ENCODE results near the gene TBX6. TPM values are rescaled to one million over a fixed set of nuclear protein-coding genes. Genes with fewer than 3 reads are reported as not detected.

Gene TBX6
- total RNA-seq, 1 donor from 2014 or later, result 8.9 TPM

DNA sequence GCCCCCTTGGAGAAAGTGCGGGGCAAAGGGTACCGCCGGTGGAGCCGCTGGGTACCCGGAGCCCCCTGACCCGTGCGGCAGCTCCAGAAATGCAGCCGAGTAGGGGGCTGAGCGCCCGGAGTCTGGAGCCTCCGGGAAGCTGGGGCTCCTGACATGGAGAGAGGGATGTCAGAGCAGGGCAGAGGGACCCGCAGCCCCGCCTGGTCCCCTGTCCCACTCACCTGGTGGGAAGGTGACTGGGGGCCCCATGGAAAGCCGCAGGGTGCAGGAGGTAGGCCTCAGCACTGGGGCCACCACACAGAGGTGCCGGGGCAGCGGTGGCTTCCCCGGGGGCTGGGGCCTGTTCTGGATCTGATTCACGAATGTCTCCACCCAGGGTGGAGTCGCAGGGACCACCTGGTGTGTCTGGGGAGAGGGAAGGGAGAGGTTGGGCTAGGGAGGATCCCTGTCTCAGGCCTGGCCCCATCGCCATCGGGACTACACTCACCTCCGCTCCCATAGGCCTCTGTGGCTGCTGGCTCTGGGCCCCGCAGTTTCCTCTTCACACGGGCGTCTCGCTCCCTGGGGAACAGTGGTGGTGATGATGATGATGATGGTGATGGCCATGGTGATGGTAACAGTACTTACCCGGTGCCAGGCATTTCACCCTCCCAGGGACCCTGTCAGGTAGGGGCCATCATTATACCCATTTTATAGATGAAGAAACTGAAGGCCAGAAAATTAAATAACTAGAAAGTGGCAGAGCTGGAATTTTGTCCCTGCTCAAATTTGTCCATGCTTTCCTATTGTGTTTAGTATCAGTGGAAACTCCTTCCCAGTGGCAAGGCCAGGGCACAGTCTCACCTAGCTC, 5.2 kb downstream of the TBX6 start:
- DNase-seq (ENCODE audit: low spot score), result no peak

GRCh38 chr16:30085820-30086219, 5.9 kb downstream of the TBX6 start:
- DNase-seq (ENCODE audit: low spot score), result no peak

- no peak for DNase-seq (ENCODE audit: low spot score)
Observed at GRCh38 chr16:30085247-30085646, 6.5 kb downstream of the TBX6 start.

- DNase-seq (ENCODE audit: low spot score), result no peak
Observed at GRCh38 chr16:30084816-30085159, 6.9 kb downstream of the TBX6 start.

DNA sequence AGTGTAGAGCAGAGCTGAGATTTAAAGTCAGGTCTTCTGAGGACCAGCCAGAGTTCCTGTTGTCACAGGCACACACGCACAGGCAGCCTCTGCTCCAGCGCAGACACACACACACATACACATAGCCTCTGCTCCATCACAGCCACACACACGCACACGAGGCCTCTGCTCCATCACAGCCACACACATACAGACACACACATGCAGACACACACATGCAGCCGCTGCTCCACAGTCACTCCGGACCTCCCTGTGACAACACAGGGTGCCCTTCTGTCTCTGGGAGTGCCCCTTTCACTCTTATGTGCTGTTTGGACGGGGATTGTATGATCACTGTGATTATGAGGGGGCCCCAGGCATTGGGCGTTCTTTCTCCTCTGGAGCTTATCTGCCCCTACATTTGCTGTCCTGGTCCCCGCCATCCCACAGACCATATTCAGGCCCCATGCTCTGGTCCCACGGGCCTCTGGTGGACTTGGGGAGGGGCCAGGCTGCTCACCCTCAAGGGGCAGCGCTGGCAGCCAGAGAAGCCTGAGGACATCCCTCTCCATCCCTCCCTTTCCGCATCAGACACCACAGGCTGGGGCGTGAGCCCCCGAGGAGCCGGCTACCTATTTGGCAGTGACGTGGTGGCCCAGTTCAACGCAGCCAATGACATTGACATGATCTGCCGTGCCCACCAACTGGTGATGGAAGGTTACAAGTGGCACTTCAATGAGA, 7.5 kb downstream of the TBX6 start:
- no peak for DNase-seq (ENCODE audit: low spot score)

- no peak for DNase-seq (ENCODE audit: low spot score)
Observed at GRCh38 chr16:30083216-30084055, 8.3 kb downstream of the TBX6 start.

- DNase-seq (ENCODE audit: low spot score), result no peak
Observed at GRCh38 chr16:30082545-30083090, 9.1 kb downstream of the TBX6 start.

DNA sequence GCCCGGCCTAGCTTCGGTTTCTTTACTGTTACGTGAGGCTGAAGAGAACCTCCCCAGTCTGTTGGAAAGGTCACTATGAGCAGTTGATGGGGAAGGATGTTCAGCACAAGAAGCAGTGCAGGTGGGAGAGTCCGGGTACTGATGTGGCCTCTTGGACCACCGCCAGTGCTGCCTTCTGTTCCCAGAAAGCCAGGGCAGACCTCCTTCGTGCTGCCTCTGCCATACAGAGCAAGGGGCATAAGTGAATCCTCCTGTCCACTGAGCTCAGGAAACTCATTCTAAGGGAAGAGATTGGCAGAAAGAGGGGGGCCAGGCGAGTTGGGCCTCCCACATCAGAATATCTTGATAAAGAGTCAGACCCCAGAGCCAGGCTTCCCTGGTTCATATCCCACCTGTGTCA, 12.2 kb downstream of the TBX6 start:
- DNase-seq (ENCODE audit: low spot score), result no peak

DNA sequence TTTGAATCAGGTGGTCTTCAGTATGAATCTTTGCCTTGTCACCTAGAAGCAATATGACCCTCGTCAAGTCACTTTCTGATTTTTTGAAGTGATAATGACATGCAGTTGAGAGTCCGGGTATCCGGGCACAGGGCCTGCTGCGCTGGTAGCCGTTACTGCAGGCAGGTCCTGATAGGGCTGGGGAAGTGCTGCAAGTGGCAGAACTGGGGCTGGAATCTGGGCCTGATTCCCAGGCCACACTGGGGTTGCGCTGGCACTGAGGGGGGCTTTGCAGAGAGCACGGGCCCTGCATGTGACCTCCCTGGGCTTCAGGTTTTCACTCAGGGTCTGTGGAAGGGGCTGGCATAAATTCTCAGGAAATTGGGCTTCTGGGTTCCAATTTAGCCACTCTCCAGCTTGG, 13.0 kb downstream of the TBX6 start:
- no peak for DNase-seq (ENCODE audit: low spot score)

GRCh38 chr16:30077656-30078055, 14.1 kb downstream of the TBX6 start:
- no peak for DNase-seq (ENCODE audit: low spot score)

DNA sequence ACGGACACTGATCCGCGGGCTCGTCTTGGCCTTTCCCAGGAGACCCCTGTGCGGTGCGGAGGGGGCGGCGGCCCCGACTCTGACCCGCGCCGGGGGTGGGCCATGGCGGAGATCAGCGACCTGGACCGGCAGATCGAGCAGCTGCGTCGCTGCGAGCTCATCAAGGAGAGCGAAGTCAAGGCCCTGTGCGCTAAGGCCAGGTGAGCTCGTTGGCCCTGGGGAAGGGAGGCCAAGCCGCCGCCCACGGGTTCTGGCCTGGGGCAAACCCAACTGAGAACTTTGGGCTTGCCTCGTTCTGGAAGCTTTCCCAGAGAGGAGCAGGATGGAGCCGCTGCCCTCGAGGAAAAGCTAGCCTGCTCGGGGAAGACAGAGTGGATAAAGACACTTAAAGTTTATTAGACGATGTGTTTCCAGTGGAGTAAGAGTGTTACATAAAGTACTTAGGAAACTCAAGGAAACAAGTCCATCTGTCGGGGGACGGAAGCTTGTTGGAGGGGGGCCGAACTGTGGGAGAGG, 15.4 kb downstream of the TBX6 start:
- DNase-seq (ENCODE audit: low spot score), result no peak

- DNase-seq (ENCODE audit: low spot score), result peak; percentile 92
Observed at GRCh38 chr16:30075503-30076275, 16.0 kb downstream of the TBX6 start, which contains the start of gene PPP4C. PPP4C (plus strand) TSS chr16:30075994; CDS start chr16:30076378, 384 bp downstream.

- no peak for DNase-seq (ENCODE audit: low spot score)
Observed at GRCh38 chr16:30070490-30070889, 21.2 kb downstream of the TBX6 start.

- DNase-seq (ENCODE audit: low spot score), result no peak
Observed at GRCh38 chr16:30069611-30070462, 21.9 kb downstream of the TBX6 start.

DNA sequence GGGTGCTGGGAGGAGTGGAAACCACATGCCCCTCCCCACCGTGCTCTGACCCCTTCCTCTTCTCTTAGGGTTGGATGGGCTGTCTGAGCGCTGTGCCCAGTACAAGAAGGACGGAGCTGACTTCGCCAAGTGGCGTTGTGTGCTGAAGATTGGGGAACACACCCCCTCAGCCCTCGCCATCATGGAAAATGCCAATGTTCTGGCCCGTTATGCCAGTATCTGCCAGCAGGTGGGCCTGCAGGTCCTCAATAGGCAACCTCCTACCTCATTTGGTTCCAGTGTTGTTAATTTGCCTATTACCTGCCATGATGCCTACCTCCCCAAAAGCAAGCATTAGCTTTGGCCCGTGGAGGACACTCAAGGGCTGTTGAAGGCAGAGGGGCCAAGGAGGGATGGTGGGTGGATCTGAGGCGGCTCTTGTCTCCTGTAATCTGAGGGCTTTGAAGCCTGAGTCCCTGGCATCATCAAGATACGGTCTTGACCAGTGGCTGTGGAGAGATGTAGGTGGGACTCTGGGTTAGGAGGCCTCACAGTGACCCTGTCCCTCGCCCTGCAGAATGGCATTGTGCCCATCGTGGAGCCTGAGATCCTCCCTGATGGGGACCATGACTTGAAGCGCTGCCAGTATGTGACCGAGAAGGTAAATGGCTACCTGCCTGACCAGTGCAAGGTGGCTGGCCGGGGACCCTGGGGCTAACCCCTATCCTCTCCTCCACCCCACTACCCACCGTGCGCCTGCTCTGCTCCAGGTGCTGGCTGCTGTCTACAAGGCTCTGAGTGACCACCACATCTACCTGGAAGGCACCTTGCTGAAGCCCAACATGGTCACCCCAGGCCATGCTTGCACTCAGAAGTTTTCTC, 22.7 kb downstream of the TBX6 start:
- DNase-seq (ENCODE audit: low spot score), result no peak

GRCh38 chr16:30068333-30068732, 23.4 kb downstream of the TBX6 start:
- no peak for DNase-seq (ENCODE audit: low spot score)

DNA sequence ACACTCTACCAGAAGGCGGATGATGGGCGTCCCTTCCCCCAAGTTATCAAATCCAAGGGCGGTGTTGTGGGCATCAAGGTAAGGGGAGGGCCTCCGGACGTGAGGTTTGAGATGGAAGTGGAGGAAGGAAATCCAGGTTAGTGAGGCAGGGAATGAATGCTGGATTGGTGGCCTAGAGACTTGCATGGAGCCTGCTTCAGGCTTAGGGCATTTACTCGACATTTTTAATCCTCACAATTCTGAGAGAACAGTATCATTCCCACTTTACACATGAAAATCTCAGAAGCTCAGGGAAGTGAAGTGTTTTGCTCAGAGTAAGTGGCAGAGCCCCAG, 24.2 kb downstream of the TBX6 start:
- DNase-seq (ENCODE audit: low spot score), result no peak

DNA sequence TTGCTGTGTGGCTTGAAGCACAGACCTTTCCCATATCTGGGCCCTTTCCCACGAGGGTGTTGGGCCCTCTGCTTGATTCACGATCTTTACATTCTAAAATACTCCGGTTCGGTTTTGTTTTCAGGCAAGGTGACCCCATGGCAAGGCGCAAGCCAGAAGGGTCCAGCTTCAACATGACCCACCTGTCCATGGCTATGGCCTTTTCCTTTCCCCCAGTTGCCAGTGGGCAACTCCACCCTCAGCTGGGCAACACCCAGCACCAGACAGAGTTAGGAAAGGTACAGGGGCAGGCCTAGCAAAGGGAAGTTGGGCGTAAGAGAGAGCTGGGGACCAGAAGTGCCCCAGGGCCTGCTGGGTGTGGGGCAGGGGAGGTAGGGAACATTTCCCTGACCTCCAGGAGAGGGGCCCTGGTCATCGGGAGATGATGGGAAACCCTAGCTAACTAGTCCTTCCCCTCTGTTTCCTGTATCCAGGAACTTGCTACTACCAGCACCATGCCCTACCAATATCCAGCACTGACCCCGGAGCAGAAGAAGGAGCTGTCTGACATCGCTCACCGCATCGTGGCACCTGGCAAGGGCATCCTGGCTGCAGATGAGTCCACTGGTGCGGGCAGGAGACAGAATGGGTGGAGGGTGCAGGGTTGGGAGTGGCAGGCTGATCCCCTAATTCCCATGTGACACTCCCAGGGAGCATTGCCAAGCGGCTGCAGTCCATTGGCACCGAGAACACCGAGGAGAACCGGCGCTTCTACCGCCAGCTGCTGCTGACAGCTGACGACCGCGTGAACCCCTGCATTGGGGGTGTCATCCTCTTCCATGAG, 24.8 kb downstream of the TBX6 start:
- DNase-seq (ENCODE audit: low spot score), result no peak
